ELR (cell line): Measurements from ENCODE around the gene KLK15.

Experiments
- DNase-seq: peaks from one replicate; pipeline ENCODE4 v3.0.0-alpha.2; 2015; ENCODE audit warnings: low read depth

Gene KLK15

GRCh38 chr19:50843701-50844221 is 10.4 kb upstream of the KLK15 start:
- no peak for DNase-seq

GRCh38 chr19:50843205-50843604 is 9.8 kb upstream of the KLK15 start:
- no peak for DNase-seq

GRCh38 chr19:50842130-50842529 is 8.8 kb upstream of the KLK15 start:
- DNase-seq, result no peak

GRCh38 chr19:50839712-50840655 is 6.6 kb upstream of the KLK15 start:
- no peak for DNase-seq

GRCh38 chr19:50838239-50838638 is 4.9 kb upstream of the KLK15 start:
- DNase-seq, result peak; percentile 17

GRCh38 chr19:50837300-50837699 is 3.9 kb upstream of the KLK15 start:
- DNase-seq, result no peak

- no peak for DNase-seq
Observed at GRCh38 chr19:50836543-50837195, 3.3 kb upstream of the KLK15 start.

- DNase-seq, result peak; percentile 61
Observed at GRCh38 chr19:50835785-50836542, 2.6 kb upstream of the KLK15 start.

- peak; percentile 4 for DNase-seq
Observed at GRCh38 chr19:50835103-50835784, 1.9 kb upstream of the KLK15 start.

- no peak for DNase-seq
Observed at GRCh38 chr19:50833802-50834167, 411 bp upstream of the KLK15 start.

GRCh38 chr19:50832666-50833065 is 708 bp downstream of the KLK15 start:
- no peak for DNase-seq

- DNase-seq, result no peak
Observed at GRCh38 chr19:50831026-50831396, 2.4 kb downstream of the KLK15 start.

- DNase-seq, result no peak
Observed at GRCh38 chr19:50830266-50831025, 2.9 kb downstream of the KLK15 start.

GRCh38 chr19:50829801-50830200 is 3.6 kb downstream of the KLK15 start:
- DNase-seq, result no peak

GRCh38 chr19:50827476-50827875 is 5.9 kb downstream of the KLK15 start:
- no peak for DNase-seq

- DNase-seq, result no peak
Observed at GRCh38 chr19:50826492-50827240, 6.7 kb downstream of the KLK15 start.

- no peak for DNase-seq
Observed at GRCh38 chr19:50823389-50824042, 9.9 kb downstream of the KLK15 start, which contains the start of gene KLK1. Gene KLK1 (minus strand): TSS chr19:50823787. CDS start chr19:50823748, 39 bp downstream.

- DNase-seq, result no peak
Observed at GRCh38 chr19:50822661-50823208, 10.6 kb downstream of the KLK15 start.

- DNase-seq, result no peak
Observed at GRCh38 chr19:50821622-50822021, 11.8 kb downstream of the KLK15 start.
